ENCODE data around the gene LARGE1. TPM values are rescaled to one million over a fixed set of nuclear protein-coding genes. Genes with fewer than 3 reads are reported as not detected.

The LARGE1 gene
- total and polyA plus RNA-seq, 4 experiments from 2014 or later, result 0.06 to 1.1 (median 1.0) TPM; not detected in 1

DNA sequence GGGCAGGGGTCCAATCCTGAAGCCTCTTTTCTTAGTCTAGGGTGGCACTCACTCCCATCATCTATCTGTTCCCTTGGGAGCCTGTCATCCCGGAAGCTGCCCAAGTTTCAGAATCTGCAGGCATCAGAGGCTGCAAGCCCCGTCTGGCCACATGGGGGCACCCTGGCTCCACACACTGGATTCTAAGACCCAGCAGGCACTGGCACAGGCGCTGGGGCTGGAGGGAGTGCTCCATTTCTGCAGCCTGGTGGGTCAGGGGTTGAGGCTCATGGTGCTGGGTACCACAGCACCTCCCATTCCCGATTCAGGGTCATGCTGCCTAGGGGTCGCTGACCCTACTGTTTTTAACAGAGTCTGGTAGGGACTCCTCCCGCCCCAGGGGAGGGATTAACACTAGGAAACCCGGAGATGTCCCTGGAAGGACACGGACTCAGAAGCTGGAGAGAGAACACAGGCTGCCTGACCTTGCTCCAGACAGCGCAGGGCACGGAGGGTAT is 618.2 kb downstream of the LARGE1 start:
- Histone ChIP-seq H3K4me3 (ENCODE audit: low read length in 2 of 2) (no peak overlapping the region), H3K9me3 (ENCODE audit: control insufficient read depth in 1 of 2, low read length in 2 of 2) (no peaks in the 10 kb centered on the region), H3K4me1 (ENCODE audit: insufficient read depth, low read length) (no peaks in the 10 kb centered on the region), H3K36me3 (ENCODE audit: insufficient read depth, low read length) (no peaks in the 10 kb centered on the region), H3K27ac (ENCODE audit: low read depth, low read length) (no peak overlapping the region), H3K27me3 (ENCODE audit: insufficient read depth, low read length) (no peaks in the 10 kb centered on the region)
- H3K27ac Mint-ChIP-seq, result no peak overlapping the region
- H3K9me3 Mint-ChIP-seq, result peaks cover 0 to 3% (median 0%) of the 10 kb centered on the region in 8 donors
- ChIA-PET CTCF (ENCODE audit: partially characterized antibody) (interaction anchor here (0.7 to 1.2 kb wide), 6 partner anchors 9 to 809 kb away, joined by 3 read pairs; no protein-coding TSS in a partner anchor), POLR2A (ENCODE audit: partially characterized antibody) (no interaction called here)
- intact Hi-C loops (cut with micrococcal nuclease), result loop anchor here (10.0 kb wide), 1 partner anchor 273 kb away; no protein-coding TSS in a partner anchor
- no peak overlapping the region for H3K4me3 Mint-ChIP-seq
- no peaks in the 10 kb centered on the region for H3K27me3 Mint-ChIP-seq
- H3K4me1 Mint-ChIP-seq, result no peaks in the 10 kb centered on the region
- peak in 4 of 5 donors; percentile 4 to 10 (median 8) for DNase-seq
- H3K36me3 Mint-ChIP-seq, result no peaks in the 10 kb centered on the region

DNA sequence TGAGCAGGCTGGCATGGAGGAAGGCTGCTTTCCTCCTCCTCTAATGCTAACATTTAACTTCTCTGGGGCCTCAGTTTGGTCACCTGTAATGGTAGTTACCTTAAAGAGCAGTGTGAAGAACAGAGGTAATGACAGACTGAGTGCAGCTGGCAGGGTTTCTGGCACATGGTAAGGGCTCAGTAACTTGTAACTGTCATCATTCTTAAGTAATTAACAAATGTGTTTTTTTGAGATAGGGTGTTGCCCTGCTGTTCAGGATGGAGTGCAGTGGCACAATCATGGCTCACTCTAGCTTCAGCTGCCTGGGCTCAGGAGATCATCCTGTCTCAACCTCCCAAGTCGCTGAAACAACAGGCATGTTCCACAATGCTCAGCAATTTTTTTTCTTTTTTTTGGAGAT is 620.1 kb downstream of the LARGE1 start:
- Mint-ChIP-seq H3K27ac (no peak overlapping the region), H3K27me3 (no peaks in the 10 kb centered on the region), H3K4me1 (no peaks in the 10 kb centered on the region), H3K36me3 (no peaks in the 10 kb centered on the region), H3K9me3 (peaks cover 0 to 3% (median 0%) of the 10 kb centered on the region in 8 donors), H3K4me3 (no peak overlapping the region)
- Histone ChIP-seq H3K9me3 (ENCODE audit: control insufficient read depth in 1 of 2, low read length in 2 of 2) (no peaks in the 10 kb centered on the region), H3K27me3 (ENCODE audit: insufficient read depth, low read length) (no peaks in the 10 kb centered on the region), H3K4me3 (ENCODE audit: low read length in 2 of 2) (no peak overlapping the region), H3K36me3 (ENCODE audit: insufficient read depth, low read length) (no peaks in the 10 kb centered on the region), H3K27ac (ENCODE audit: low read depth, low read length) (no peak overlapping the region), H3K4me1 (ENCODE audit: insufficient read depth, low read length) (no peaks in the 10 kb centered on the region)
- DNase-seq, result no peak
- intact Hi-C loops (cut with micrococcal nuclease), result loop anchor here (10.0 kb wide), 1 partner anchor 275 kb away; no protein-coding TSS in a partner anchor
- ChIA-PET CTCF (ENCODE audit: partially characterized antibody) (interaction anchor here (1.0 to 1.2 kb wide), 2 partner anchors 8 to 1730 kb away, joined by 3 read pairs; no protein-coding TSS in a partner anchor), POLR2A (ENCODE audit: partially characterized antibody) (no interaction called here)

DNA sequence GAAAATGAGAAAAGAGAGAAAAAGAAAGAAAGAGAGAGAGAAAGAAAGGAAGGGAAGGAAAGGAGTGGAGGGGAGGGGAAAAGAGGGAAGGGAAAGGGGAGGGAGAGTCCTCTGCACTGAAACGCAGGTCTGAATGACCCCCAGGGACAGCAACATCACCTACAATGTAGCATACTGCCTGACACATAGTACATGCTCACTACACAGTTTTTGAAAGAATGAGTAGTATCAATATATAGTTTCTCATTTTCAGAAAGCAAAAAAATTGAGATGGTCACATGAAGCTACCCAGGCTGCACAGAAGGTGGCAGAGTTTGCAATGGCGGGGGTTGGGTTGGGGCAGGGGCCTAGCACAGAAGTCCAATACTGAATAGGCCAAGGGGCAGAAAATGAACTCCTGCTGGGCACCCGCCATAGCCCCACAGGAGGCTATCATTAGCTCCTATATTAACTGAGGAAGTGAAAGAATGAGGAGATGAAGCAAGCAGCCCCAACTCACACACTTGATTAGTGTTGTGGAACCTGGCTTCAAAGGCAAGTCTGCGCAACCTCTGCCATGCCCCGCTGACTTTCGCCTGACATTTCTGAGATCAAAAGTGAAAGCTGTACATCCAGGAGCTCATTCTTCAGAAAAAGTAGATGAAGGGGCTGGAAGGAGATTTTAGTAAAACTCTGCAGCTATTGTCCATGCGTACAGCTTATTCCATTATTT is 620.9 kb downstream of the LARGE1 start:
- Histone ChIP-seq H3K4me1 (ENCODE audit: insufficient read depth, low read length) (no peaks in the 10 kb centered on the region), H3K9me3 (ENCODE audit: control insufficient read depth in 1 of 2, low read length in 2 of 2) (no peaks in the 10 kb centered on the region), H3K4me3 (ENCODE audit: low read length in 2 of 2) (no peak overlapping the region), H3K27me3 (ENCODE audit: insufficient read depth, low read length) (no peaks in the 10 kb centered on the region), H3K36me3 (ENCODE audit: insufficient read depth, low read length) (no peaks in the 10 kb centered on the region), H3K27ac (ENCODE audit: low read depth, low read length) (no peak overlapping the region)
- Mint-ChIP-seq H3K27me3 (no peaks in the 10 kb centered on the region), H3K36me3 (no peaks in the 10 kb centered on the region), H3K4me1 (no peaks in the 10 kb centered on the region), H3K27ac (no peak overlapping the region), H3K9me3 (peaks cover 0 to 3% (median 0%) of the 10 kb centered on the region in 8 donors), H3K4me3 (no peak overlapping the region)
- intact Hi-C loops (cut with micrococcal nuclease), result no loop called here
- ChIA-PET CTCF (ENCODE audit: partially characterized antibody) (interaction anchor here (1.0 to 1.2 kb wide), 2 partner anchors 9 to 1731 kb away, joined by 3 read pairs; no protein-coding TSS in a partner anchor), POLR2A (ENCODE audit: partially characterized antibody) (no interaction called here)
- no peak for DNase-seq

DNA sequence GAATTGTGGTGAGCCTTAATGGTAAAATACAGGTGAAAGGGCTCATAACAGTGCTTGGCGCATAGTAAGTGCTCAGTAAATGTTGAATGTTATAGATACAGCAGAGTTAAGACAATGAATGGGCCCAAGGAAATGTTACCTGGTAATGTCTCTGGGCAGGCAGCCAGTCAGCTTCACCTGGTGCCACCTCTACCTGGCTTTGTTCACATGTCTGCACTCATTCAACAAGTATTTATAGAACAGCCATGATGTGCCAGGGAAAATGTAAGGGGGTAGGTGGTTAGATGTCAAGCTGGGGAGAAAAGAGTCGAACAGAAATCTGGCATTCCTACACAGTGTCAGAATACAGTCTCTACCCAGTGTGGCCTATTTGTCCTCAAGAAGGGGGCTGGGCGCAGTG is 623.3 kb downstream of the LARGE1 start:
- no peaks in the 10 kb centered on the region for H3K4me1 ChIP-seq (ENCODE audit: insufficient read depth, low read length)
- intact Hi-C loops (cut with micrococcal nuclease), result no loop called here

DNA sequence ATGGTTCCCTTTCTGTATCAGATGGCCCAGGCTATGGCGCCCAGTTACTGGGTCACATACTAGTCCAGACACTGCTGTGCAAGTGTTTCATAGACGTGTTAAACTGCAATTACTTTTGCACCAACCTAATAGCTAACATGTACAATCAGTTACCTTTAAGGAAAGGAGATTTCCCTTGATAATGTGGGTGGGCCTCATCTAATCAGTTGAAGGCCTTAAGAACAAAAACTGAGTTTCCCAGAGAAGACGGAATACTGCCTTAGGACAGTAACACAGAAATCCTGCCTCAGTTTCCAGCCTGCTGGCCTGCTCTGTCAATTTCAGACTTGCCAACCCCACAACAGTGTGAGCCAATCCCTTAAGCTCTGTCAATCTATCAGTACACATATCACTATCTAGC is 632.2 kb downstream of the LARGE1 start:
- no peak for DNase-seq
- H3K9me3 ChIP-seq (ENCODE audit: control insufficient read depth in 1 of 2, low read length in 2 of 2), result no peaks in the 10 kb centered on the region
- H3K27me3 Mint-ChIP-seq, result no peaks in the 10 kb centered on the region
- no peaks in the 10 kb centered on the region for H3K4me1 ChIP-seq (ENCODE audit: insufficient read depth, low read length)
- no peaks in the 10 kb centered on the region for H3K36me3 ChIP-seq (ENCODE audit: insufficient read depth, low read length)
- no peaks in the 10 kb centered on the region for H3K27me3 ChIP-seq (ENCODE audit: insufficient read depth, low read length)
- H3K4me3 Mint-ChIP-seq, result no peak overlapping the region
- CTCF ChIA-PET (ENCODE audit: partially characterized antibody), result no interaction called here
- no peaks in the 10 kb centered on the region for H3K4me1 Mint-ChIP-seq
- H3K27ac Mint-ChIP-seq, result no peak overlapping the region
- H3K9me3 Mint-ChIP-seq, result peaks cover 0 to 5% (median 0%) of the 10 kb centered on the region in 8 donors
- H3K36me3 Mint-ChIP-seq, result no peaks in the 10 kb centered on the region
- no peak overlapping the region for H3K27ac ChIP-seq (ENCODE audit: low read depth, low read length)
- POLR2A ChIA-PET (ENCODE audit: partially characterized antibody), result no interaction called here
- H3K4me3 ChIP-seq (ENCODE audit: low read length in 2 of 2), result no peak overlapping the region
- intact Hi-C loops (cut with micrococcal nuclease), result no loop called here

More for the DNA sequence above, 623.3 kb downstream of the LARGE1 start:
- Histone ChIP-seq H3K27ac (ENCODE audit: low read depth, low read length) (no peak overlapping the region), H3K4me3 (ENCODE audit: low read length in 2 of 2) (no peak overlapping the region), H3K36me3 (ENCODE audit: insufficient read depth, low read length) (no peaks in the 10 kb centered on the region), H3K9me3 (ENCODE audit: control insufficient read depth in 1 of 2, low read length in 2 of 2) (no peaks in the 10 kb centered on the region), H3K27me3 (ENCODE audit: insufficient read depth, low read length) (no peaks in the 10 kb centered on the region)
- Mint-ChIP-seq H3K4me1 (no peaks in the 10 kb centered on the region), H3K4me3 (no peak overlapping the region), H3K9me3 (peaks cover 0 to 6% (median 0%) of the 10 kb centered on the region in 8 donors), H3K27me3 (no peaks in the 10 kb centered on the region), H3K36me3 (no peaks in the 10 kb centered on the region), H3K27ac (no peak overlapping the region)
- ChIA-PET CTCF (ENCODE audit: partially characterized antibody) (no interaction called here), POLR2A (ENCODE audit: partially characterized antibody) (no interaction called here)
- no peak for DNase-seq

DNA sequence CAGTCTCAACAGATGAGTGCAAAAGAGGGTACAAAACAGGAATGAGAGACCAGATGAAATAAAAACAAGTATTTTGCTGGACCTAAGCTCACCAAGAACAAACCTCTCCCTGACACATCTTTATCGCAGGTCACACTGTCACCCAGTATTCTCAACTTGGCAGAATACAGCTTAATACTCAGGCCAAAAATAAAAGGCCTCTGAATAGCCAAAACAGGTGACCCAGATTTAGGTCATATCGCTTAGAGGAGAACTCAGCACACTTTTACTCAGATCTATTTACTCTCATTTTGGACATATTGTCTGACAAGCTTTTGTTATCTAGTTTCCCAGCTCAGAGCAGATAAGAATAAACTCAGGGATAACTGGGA is 645.2 kb downstream of the LARGE1 start:
- Histone ChIP-seq H3K36me3 (ENCODE audit: insufficient read depth, low read length) (no peaks in the 10 kb centered on the region), H3K9me3 (ENCODE audit: control insufficient read depth in 1 of 2, low read length in 2 of 2) (no peaks in the 10 kb centered on the region), H3K4me3 (ENCODE audit: low read length in 2 of 2) (no peak overlapping the region), H3K4me1 (ENCODE audit: insufficient read depth, low read length) (no peaks in the 10 kb centered on the region), H3K27ac (ENCODE audit: low read depth, low read length) (no peak overlapping the region), H3K27me3 (ENCODE audit: insufficient read depth, low read length) (no peaks in the 10 kb centered on the region)
- no peak for DNase-seq
- Mint-ChIP-seq H3K27me3 (peaks cover 0 to 2% of the 10 kb centered on the region in 2 donors), H3K4me1 (no peaks in the 10 kb centered on the region), H3K27ac (no peak overlapping the region), H3K36me3 (no peaks in the 10 kb centered on the region), H3K4me3 (no peak overlapping the region), H3K9me3 (no peaks in the 10 kb centered on the region)
- intact Hi-C loops (cut with micrococcal nuclease), result no loop called here
- ChIA-PET CTCF (ENCODE audit: partially characterized antibody) (no interaction called here), POLR2A (ENCODE audit: partially characterized antibody) (no interaction called here)

DNA sequence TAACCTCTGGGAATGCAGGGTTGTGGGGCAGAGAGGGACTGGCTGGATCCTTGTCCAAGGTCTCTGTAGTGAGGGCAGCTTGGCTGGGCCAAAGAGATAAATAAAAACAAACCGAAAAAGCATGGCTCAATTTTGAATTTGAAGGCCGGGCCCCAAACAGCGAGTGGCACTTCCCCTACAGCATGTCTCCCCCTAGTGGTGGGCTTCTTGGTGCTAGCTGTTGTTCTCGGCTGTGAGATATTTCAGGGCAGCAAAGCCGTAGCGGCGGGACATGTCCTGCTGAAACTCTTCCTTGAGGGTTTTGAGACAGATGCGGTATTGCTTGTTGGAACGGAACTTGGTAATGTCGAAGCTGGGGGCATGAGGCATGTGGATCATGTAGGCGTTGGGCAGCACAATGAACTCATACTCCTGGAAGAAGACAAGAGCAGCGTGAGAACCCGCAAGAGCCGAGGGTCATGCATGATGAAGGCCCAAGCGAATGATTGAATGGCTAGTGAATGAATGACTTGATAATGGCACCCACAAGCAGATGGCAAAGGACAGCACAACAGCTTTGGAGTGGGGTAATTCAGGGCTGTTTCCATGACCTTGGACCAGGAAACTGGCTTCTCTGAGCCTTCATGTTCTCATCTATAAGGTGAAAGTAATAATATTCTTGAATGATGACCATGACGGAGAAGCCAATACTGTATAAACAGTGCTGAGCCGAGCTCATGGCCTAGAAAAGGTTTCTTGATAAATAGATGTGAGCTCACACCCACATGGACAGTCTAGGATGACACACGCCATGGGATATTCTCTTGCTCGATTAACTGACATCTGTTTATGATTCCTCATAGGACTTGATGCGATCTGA is 645.8 kb downstream of the LARGE1 start:
- Mint-ChIP-seq H3K27ac (no peak overlapping the region), H3K4me1 (no peaks in the 10 kb centered on the region), H3K27me3 (peaks cover 0 to 2% of the 10 kb centered on the region in 2 donors), H3K4me3 (no peak overlapping the region), H3K36me3 (no peaks in the 10 kb centered on the region), H3K9me3 (no peaks in the 10 kb centered on the region)
- no peaks in the 10 kb centered on the region for H3K4me1 ChIP-seq (ENCODE audit: insufficient read depth, low read length)
- POLR2A ChIA-PET (ENCODE audit: partially characterized antibody), result no interaction called here
- no peak overlapping the region for H3K4me3 ChIP-seq (ENCODE audit: low read length in 2 of 2)
- H3K27ac ChIP-seq (ENCODE audit: low read depth, low read length), result no peak overlapping the region
- H3K36me3 ChIP-seq (ENCODE audit: insufficient read depth, low read length), result no peaks in the 10 kb centered on the region
- CTCF ChIA-PET (ENCODE audit: partially characterized antibody), result no interaction called here
- intact Hi-C loops (cut with micrococcal nuclease), result no loop called here
- DNase-seq, result peak in 1 of 5 donors; percentile 2
- no peaks in the 10 kb centered on the region for H3K27me3 ChIP-seq (ENCODE audit: insufficient read depth, low read length)
- H3K9me3 ChIP-seq (ENCODE audit: control insufficient read depth in 1 of 2, low read length in 2 of 2), result no peaks in the 10 kb centered on the region
